B cell (primary cell): ENCODE results near the gene BSDC1. TPM values are rescaled to one million over a fixed set of nuclear protein-coding genes. Genes with fewer than 3 reads are reported as not detected.

Source experiments
- ATAC-seq: fragments of 200-7000 bp; cut with Tn5 transposase; one replicate; pipeline ENCODE4 v1.10.0; 2021; ENCODE audit warnings: low read depth, mild to moderate bottlenecking, moderate number of reproducible peaks, moderate library complexity
- CTCF ChIA-PET: fragments of 350-600 bp; sonication (Branson Sonifier 250); formaldehyde crosslinking; loops from one replicate; lab custom pipeline; 2021; ENCODE audit warnings: antibody characterized with exemption, inconsistent platforms; lab: Charles Lee
- POLR2A ChIA-PET: fragments of 350-600 bp; sonication (Branson Sonifier 250); formaldehyde crosslinking; loops from one replicate; lab custom pipeline; 2021; ENCODE audit warnings: antibody characterized with exemption; lab: Charles Lee
- DNase-seq: peaks from one replicate; pipeline ENCODE4 v3.0.0; 2013
- H2AFZ ChIP-seq: 2 replicates; pipeline ENCODE4 v1.6.1; 2012; ENCODE audit warnings: mild to moderate bottlenecking, low read depth, low read length; ENCODE audit not compliant: insufficient read depth, poor library complexity, severe bottlenecking
- H3K27ac ChIP-seq, 2 donors: 1 replicate in 1 of 2; 2 replicates in 1 of 2; pipeline ENCODE4 v1.5.1; 2012 to 2013; ENCODE audit warnings: low read length in 2 of 2, mild to moderate bottlenecking in 2 of 2, moderate library complexity in 1 of 2
- H3K27me3 ChIP-seq, 4 experiments: fragments of 200-600 bp in 1 of 4; sonication (generic) in 1 of 4; replicated peaks in 1 of 4; 1 replicate in 2 of 4; 2 replicates in 2 of 4; pipeline versions ENCODE4 v1.6.1 to v1.7.0; 2013 to 2016; ENCODE audit warnings: low read length in 3 of 4, mild to moderate bottlenecking in 2 of 4, mixed read lengths in 1 of 4, moderate library complexity in 1 of 4; ENCODE audit not compliant: insufficient read depth in 4 of 4, control insufficient read depth in 3 of 4; ENCODE audit errors: control extremely low read depth in 1 of 4
- H3K36me3 ChIP-seq, 2 experiments: replicated peaks in 1 of 2; 1 replicate in 1 of 2; 2 replicates in 1 of 2; pipeline versions ENCODE4 v1.6.1 to v1.7.1; 2013; ENCODE audit warnings: low read length in 1 of 2; ENCODE audit not compliant: insufficient read depth in 2 of 2, control insufficient read depth in 1 of 2; ENCODE audit errors: control extremely low read depth in 1 of 2, extremely low read depth in 1 of 2
- H3K4me1 ChIP-seq, 2 donors: fragments of 200-600 bp in 1 of 2; sonication (generic) in 1 of 2; 1 replicate in 1 of 2; 2 replicates in 1 of 2; pipeline versions ENCODE4 v1.5.1 to v1.6.1; 2013 to 2017; ENCODE audit warnings: low read length in 2 of 2; ENCODE audit not compliant: control insufficient read depth in 2 of 2, insufficient read depth in 2 of 2
- H3K4me2 ChIP-seq: replicated peaks from 2 replicates; pipeline ENCODE3; 2012; ENCODE audit warnings: mild to moderate bottlenecking, low read depth, low read length; ENCODE audit not compliant: poor library complexity, severe bottlenecking
- H3K4me3 ChIP-seq, 5 experiments: fragments of 200-600 bp in 1 of 5; sonication (generic) in 1 of 5; 1 replicate in 3 of 5; 2 replicates in 2 of 5; pipeline versions ENCODE4 v1.5.1 to v1.7.0; 2011 to 2016; ENCODE audit warnings: low read length in 4 of 5, mild to moderate bottlenecking in 4 of 5, low read depth in 2 of 5, control low read depth in 1 of 5, moderate library complexity in 1 of 5; ENCODE audit not compliant: insufficient read depth in 1 of 5; ENCODE audit errors: control extremely low read depth in 1 of 5, extremely low read depth in 1 of 5
- H3K79me2 ChIP-seq: fragments of 200-600 bp; sonication (generic); one replicate; pipeline ENCODE4 v1.6.0; 2016; ENCODE audit warnings: low read length; ENCODE audit not compliant: control insufficient read depth, insufficient read depth
- H3K9ac ChIP-seq: fragments of 200-600 bp; sonication (generic); 2 replicates; pipeline ENCODE4 v1.6.1; 2017; ENCODE audit warnings: mild to moderate bottlenecking, low read length, moderate library complexity
- H3K9me3 ChIP-seq, 3 donors: one replicate each; pipeline versions ENCODE4 v1.6.1 to v1.7.1; 2013; ENCODE audit warnings: low read length in 2 of 3; ENCODE audit not compliant: control insufficient read depth in 2 of 3, insufficient read depth in 1 of 3; ENCODE audit errors: control extremely low read depth in 1 of 3
- H4K20me1 ChIP-seq: 2 replicates; pipeline ENCODE4 v1.6.0; 2012; ENCODE audit warnings: mild to moderate bottlenecking, low read length; ENCODE audit not compliant: insufficient read depth, control insufficient read depth, poor library complexity, severe bottlenecking
- H3K27ac Mint-ChIP-seq: one replicate; pipeline ENCODE4 v1.8.0; 2021; ENCODE audit warnings: mixed read lengths
- H3K27me3 Mint-ChIP-seq: one replicate; pipeline ENCODE4 v1.8.0; 2021; ENCODE audit warnings: mixed read lengths
- H3K4me1 Mint-ChIP-seq: one replicate; pipeline ENCODE4 v1.8.0; 2021; ENCODE audit warnings: mixed read lengths
- H3K4me3 Mint-ChIP-seq: one replicate; pipeline ENCODE4 v1.8.0; 2021; ENCODE audit warnings: mixed read lengths
- H3K9me3 Mint-ChIP-seq: one replicate; pipeline ENCODE4 v1.8.0; 2022; ENCODE audit warnings: mixed read lengths; ENCODE audit not compliant: insufficient read depth
- EZH2 ChIP-seq: IDR thresholded peaks from 2 replicates; pipeline ENCODE4 v1.6.1; 2012; ENCODE audit warnings: borderline replicate concordance, low read depth, mild to moderate bottlenecking, moderate library complexity, low read length; ENCODE audit not compliant: insufficient read depth, poor library complexity, severe bottlenecking
- WGBS: methylation state at CpG from one replicate; pipeline ENCODE4 v1.1.5; 2013; ENCODE audit warnings: missing lambda C conversion rate; ENCODE audit not compliant: insufficient coverage; 5-methylcytosine and 5-hydroxymethylcytosine counted together
- intact Hi-C: fragments of 100-400 bp; cut with micrococcal nuclease; formaldehyde crosslinking; loops from one replicate; pipeline ENCODE4 v1.10.0; 2022
- polyA plus RNA-seq: library from polyadenylated mRNA; depleted of rRNA; stranded (reverse); fragments of >200 nt; gene quantifications from 2 replicates; pipeline ENCODE4 v1.2.3, GENCODE V29; 2012
- total RNA-seq, 2 donors: library from RNA; stranded (reverse); fragments of 120-200 nt in 1 of 2; gene quantifications; 1 replicate in 1 of 2; 2 replicates in 1 of 2; pipeline versions ENCODE4 v1.2.3 to v1.2.4, GENCODE V29; 2013 to 2022
- TF ChIP-seq, protein P1 (sequence below): fragments of 200-600 bp; IDR thresholded peaks from one replicate; pipeline ENCODE4 v1.8.0; 2022; ENCODE audit warnings: antibody characterized with exemption, mild to moderate bottlenecking

The BSDC1 gene
- total and polyA plus RNA-seq, 2 donors (not counting 1 experiment from before 2014, with no cell fraction given) = 54.5 to 117 TPM

DNA sequence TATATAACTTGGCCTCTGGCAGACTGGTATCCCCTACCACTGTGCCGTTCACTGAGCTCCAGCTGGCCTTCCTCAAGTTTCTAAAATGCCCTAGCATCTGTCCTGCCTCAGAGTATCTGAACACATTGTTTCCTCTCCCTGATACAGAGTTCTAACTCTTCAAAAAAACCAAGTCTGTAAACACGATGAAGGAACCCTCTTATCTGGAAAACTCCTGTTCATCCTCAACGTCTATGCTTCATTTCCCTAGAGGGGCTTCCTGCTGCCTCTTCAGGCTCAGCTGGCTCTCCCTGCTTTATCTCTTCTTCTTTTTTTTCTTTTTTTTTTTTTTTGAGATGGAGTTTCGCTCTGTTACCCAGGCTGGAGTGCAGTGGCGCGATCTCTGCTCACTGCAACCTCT, 5.6 kb downstream of the BSDC1 start:
- DNase-seq (no peak), ATAC-seq (no peak)
- Mint-ChIP-seq H3K4me1 (peaks cover 11% of the 10 kb centered on the region), H3K27me3 (no peaks in the 10 kb centered on the region), H3K4me3 (no peak overlapping the region), H3K9me3 (no peaks in the 10 kb centered on the region), H3K27ac (no peak overlapping the region)
- H2AFZ ChIP-seq = no peak overlapping the region
- POLR2A ChIA-PET = no interaction called here
- H3K79me2 ChIP-seq = peaks cover 77% of the 10 kb centered on the region
- H3K4me2 ChIP-seq = no peak overlapping the region
- peaks cover 8 to 19% of the 10 kb centered on the region in 2 donors for H3K4me1 ChIP-seq
- intact Hi-C loops = no loop called here
- no peak overlapping the region for H3K9ac ChIP-seq
- no peaks in the 10 kb centered on the region for H3K9me3 ChIP-seq
- no peak overlapping the region for H3K4me3 ChIP-seq
- CTCF ChIA-PET = no interaction called here
- WGBS = 93% methylated on average over 3 of the region's 6 CpGs
- no peaks in the 10 kb centered on the region for H3K27me3 ChIP-seq
- TF ChIP-seq, protein P1, sequence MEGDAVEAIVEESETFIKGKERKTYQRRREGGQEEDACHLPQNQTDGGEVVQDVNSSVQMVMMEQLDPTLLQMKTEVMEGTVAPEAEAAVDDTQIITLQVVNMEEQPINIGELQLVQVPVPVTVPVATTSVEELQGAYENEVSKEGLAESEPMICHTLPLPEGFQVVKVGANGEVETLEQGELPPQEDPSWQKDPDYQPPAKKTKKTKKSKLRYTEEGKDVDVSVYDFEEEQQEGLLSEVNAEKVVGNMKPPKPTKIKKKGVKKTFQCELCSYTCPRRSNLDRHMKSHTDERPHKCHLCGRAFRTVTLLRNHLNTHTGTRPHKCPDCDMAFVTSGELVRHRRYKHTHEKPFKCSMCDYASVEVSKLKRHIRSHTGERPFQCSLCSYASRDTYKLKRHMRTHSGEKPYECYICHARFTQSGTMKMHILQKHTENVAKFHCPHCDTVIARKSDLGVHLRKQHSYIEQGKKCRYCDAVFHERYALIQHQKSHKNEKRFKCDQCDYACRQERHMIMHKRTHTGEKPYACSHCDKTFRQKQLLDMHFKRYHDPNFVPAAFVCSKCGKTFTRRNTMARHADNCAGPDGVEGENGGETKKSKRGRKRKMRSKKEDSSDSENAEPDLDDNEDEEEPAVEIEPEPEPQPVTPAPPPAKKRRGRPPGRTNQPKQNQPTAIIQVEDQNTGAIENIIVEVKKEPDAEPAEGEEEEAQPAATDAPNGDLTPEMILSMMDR = no peak
- no peak for TF ChIP-seq EZH2
- H3K27ac ChIP-seq = no peak overlapping the region
- peaks cover 48% of the 10 kb centered on the region for H4K20me1 ChIP-seq
- H3K36me3 ChIP-seq = peaks cover 16 to 72% of the 10 kb centered on the region in 2 experiments

DNA sequence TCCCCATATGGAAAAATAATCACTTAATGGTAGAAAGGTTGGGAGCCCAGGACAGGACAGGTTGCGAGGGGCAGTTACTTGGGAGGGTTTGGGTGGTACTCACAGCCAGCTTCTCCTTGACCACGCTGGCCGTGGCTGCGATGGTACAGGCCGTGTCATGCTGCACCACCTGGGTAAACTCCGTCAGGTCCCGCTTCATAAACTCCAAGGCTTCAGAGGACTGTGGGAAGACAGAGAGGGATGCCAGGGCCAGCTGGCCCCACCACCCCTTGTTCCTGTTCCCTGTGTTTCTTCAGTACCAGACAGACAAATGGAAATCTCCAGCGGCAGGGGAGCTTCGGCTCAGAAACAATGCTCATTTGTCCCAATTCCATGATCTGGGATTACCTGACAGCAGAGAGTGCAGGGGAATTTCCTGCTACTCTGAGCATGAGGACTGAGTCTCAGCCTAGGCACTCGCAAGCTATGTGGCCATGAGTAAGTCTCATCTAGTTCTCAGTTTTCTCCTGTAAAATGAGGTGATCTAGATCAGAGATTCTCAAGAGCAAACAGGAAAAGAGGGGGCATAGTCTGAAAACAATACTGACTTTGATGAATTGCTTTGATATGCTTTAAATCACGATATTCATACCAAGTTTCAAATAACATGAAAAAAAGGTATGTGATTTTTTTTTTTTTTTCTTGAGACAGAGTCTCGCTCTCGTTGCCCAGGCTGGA, 7.4 kb downstream of the BSDC1 start:
- H3K27me3 Mint-ChIP-seq = no peaks in the 10 kb centered on the region
- no peaks in the 10 kb centered on the region for H3K9me3 Mint-ChIP-seq
- WGBS = 93% methylated on average over 9 of the region's 13 CpGs
- Histone ChIP-seq H3K4me2 (no peak overlapping the region), H3K4me1 (peaks cover 0 to 4% of the 10 kb centered on the region in 2 donors), H3K4me3 (no peak overlapping the region), H3K79me2 (peaks cover 64% of the 10 kb centered on the region), H2AFZ (no peak overlapping the region), H3K36me3 (peaks cover 18 to 85% of the 10 kb centered on the region in 2 experiments), H3K27ac (no peak overlapping the region), H3K9me3 (no peaks in the 10 kb centered on the region), H3K27me3 (no peaks in the 10 kb centered on the region), H3K9ac (no peak overlapping the region), H4K20me1 (peaks cover 48% of the 10 kb centered on the region)
- POLR2A ChIA-PET = no interaction called here
- TF ChIP-seq EZH2 = no peak
- TF ChIP-seq, protein P1 = no peak
- no peak for ATAC-seq
- CTCF ChIA-PET = interaction anchor here (0.7 to 1.1 kb wide), 2 partner anchors 171 to 317 kb away, joined by 3 read pairs; no protein-coding TSS in a partner anchor
- no peak overlapping the region for H3K27ac Mint-ChIP-seq
- H3K4me1 Mint-ChIP-seq = no peaks in the 10 kb centered on the region
- DNase-seq = no peak
- H3K4me3 Mint-ChIP-seq = no peak overlapping the region
- intact Hi-C loops = no loop called here
